Measurements from ENCODE around the gene ANKRD40.

GRCh38 chr17:50666316-50666715 is 41.4 kb downstream of the ANKRD40 start:
- no peak for TF ChIP-seq CTCF (IDR thresholded peaks at IDR 0.05)
- no peak for TF ChIP-seq POLR2A (IDR thresholded peaks at IDR 0.05)
- no peak for TF ChIP-seq POLR2AphosphoS5 (IDR thresholded peaks at IDR 0.05)

Measured in breast epithelium (tissue), 3 donors.